Natural killer cell (primary cell): Measurements from ENCODE around the gene MYH15. TPM values are rescaled to one million over a fixed set of nuclear protein-coding genes. Genes with fewer than 3 reads are reported as not detected.

Source experiments
- ATAC-seq, 3 donors: fragments of 150-1000 bp in 2 of 3; fragments of 200-7000 bp in 1 of 3; cut with Tn5 transposase; 1 replicate in 1 of 3; 2 replicates in 2 of 3; pipeline ENCODE4 v1.10.0; 2021; ENCODE audit warnings: mild to moderate bottlenecking in 2 of 3, moderate library complexity in 2 of 3
- DNase-seq, 2 donors: peaks; one replicate each; pipeline versions ENCODE4 v3.0.0 to v3.0.0-alpha.2; 2013 to 2021; ENCODE audit warnings: mixed read lengths in 1 of 2
- H3K27ac ChIP-seq: one replicate; pipeline ENCODE4 v1.5.1; 2013; ENCODE audit warnings: mild to moderate bottlenecking, low read length
- H3K27me3 ChIP-seq: one replicate; pipeline ENCODE4 v1.6.1; 2013; ENCODE audit warnings: low read length; ENCODE audit not compliant: control insufficient read depth, insufficient read depth
- H3K36me3 ChIP-seq: one replicate; pipeline ENCODE4 v1.6.1; 2013; ENCODE audit warnings: low read length; ENCODE audit not compliant: control insufficient read depth, insufficient read depth
- H3K4me1 ChIP-seq: one replicate; pipeline ENCODE4 v1.6.1; 2013; ENCODE audit warnings: low read length; ENCODE audit not compliant: control insufficient read depth, insufficient read depth
- H3K4me3 ChIP-seq: one replicate; pipeline ENCODE4 v1.5.1; 2013; ENCODE audit warnings: low read length
- H3K9me3 ChIP-seq: one replicate; pipeline ENCODE4 v1.6.1; 2013; ENCODE audit warnings: low read length; ENCODE audit not compliant: control insufficient read depth, insufficient read depth
- H3K27ac Mint-ChIP-seq, 2 donors: one replicate each; pipeline ENCODE4 v1.8.0; 2022; ENCODE audit warnings: mild to moderate bottlenecking in 2 of 2, mixed read lengths in 2 of 2, moderate library complexity in 1 of 2
- H3K27me3 Mint-ChIP-seq, 2 donors: one replicate each; pipeline ENCODE4 v1.8.0; 2022; ENCODE audit warnings: low read depth in 2 of 2, mixed read lengths in 2 of 2
- H3K36me3 Mint-ChIP-seq: one replicate; pipeline ENCODE4 v1.8.0; 2022; ENCODE audit warnings: mixed read lengths
- H3K4me1 Mint-ChIP-seq, 2 donors: one replicate each; pipeline ENCODE4 v1.8.0; 2022; ENCODE audit warnings: mixed read lengths in 2 of 2
- H3K4me3 Mint-ChIP-seq: one replicate; pipeline ENCODE4 v1.8.0; 2022; ENCODE audit warnings: mild to moderate bottlenecking, moderate library complexity, mixed read lengths
- H3K9me3 Mint-ChIP-seq, 2 donors: one replicate each; pipeline ENCODE4 v1.8.0; 2022; ENCODE audit warnings: mixed read lengths in 2 of 2
- CTCF ChIP-seq: fragments of 200-600 bp; IDR thresholded peaks from one replicate; pipeline ENCODE4 v1.8.0; 2022; ENCODE audit warnings: antibody characterized with exemption
- WGBS: methylation state at CpG from one replicate; pipeline ENCODE4 v1.1.7; 2013; ENCODE audit warnings: missing lambda C conversion rate; ENCODE audit not compliant: insufficient coverage; 5-methylcytosine and 5-hydroxymethylcytosine counted together
- intact Hi-C: fragments of 100-400 bp; cut with micrococcal nuclease; formaldehyde crosslinking; loops from one replicate; pipeline ENCODE4 v1.14.2; 2022
- total RNA-seq, 4 donors: library from RNA; stranded (reverse); fragments of 120-200 nt in 1 of 4; gene quantifications; one replicate each; pipeline versions ENCODE4 v1.2.3 to v1.2.4, GENCODE V29; 2013 to 2022

The MYH15 gene
- total RNA-seq, 3 donors from 2014 or later (not counting 1 experiment from before 2014, with no cell fraction given): 0.05 TPM; not detected in 2

DNA sequence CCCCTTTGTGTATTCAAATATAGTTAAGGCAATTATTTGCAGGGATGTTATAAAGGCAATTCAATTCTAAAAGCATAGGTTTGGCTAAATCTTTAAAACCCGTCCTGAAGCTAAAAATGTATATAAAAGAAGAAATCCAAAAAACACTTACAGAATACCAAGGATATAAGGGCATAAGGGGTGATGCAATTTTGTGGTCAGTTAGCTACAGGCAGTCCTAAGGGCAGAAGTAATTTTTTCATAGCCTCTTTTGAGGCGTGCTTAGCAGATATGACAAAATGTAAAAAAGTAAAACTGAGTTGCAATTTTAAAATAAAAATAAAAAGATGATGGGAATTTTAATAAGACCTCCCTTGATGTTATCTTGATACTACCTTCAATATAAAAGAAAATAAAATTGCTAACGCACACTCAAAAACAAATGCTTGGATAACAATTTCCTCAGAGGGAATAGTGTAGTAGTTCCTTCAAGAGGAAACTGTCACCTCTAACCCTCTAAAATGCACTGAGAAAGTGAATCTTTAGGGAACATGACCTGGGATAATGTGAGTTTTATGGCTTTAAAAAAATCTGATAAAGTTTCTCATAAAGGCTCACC is 104.2 kb downstream of the MYH15 start:
- intact Hi-C loops: loop anchor here (1.0 to 10.0 kb wide), 6 partner anchors 253 to 1171 kb away; no protein-coding TSS in a partner anchor
- Mint-ChIP-seq H3K4me3 (no peak overlapping the region), H3K36me3 (no peaks in the 10 kb centered on the region), H3K27ac (no peak overlapping the region), H3K27me3 (peaks cover 0 to under 1% of the 10 kb centered on the region in 2 donors), H3K9me3 (no peaks in the 10 kb centered on the region), H3K4me1 (peaks cover 6% of the 10 kb centered on the region in 2 donors)
- 67% methylated on average over 1 of the region's 3 CpGs for WGBS
- H3K4me1 ChIP-seq: no peaks in the 10 kb centered on the region
- TF ChIP-seq CTCF: no peak
- H3K4me3 ChIP-seq: no peak overlapping the region
- ATAC-seq (peak in 2 of 3 donors; percentile 14 to 18), DNase-seq (no peak)
- no peak overlapping the region for H3K27ac ChIP-seq
- H3K9me3 ChIP-seq: no peaks in the 10 kb centered on the region
- H3K36me3 ChIP-seq: no peaks in the 10 kb centered on the region
- no peaks in the 10 kb centered on the region for H3K27me3 ChIP-seq

DNA sequence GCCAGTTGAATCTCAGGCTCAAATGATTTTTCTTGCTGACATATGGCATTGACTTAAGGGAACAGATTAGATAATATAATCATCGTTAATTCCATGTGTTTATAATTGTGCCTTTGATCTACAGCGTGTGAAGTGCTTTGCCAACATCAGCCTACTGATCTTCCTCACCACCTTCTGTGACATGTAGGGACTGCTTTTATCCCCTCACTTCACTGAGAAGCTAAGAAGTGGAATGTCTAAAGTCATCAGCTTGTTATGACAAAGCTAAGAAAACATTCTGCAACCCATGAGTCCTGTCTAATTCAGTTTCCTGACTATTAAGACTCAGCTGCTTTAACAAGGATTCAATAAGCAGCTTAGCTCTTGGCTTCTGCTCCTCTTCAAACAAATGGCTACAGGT is 106.0 kb downstream of the MYH15 start:
- ATAC-seq (no peak), DNase-seq (no peak)
- no peaks in the 10 kb centered on the region for H3K9me3 Mint-ChIP-seq
- H3K4me1 Mint-ChIP-seq: peaks cover 6% of the 10 kb centered on the region in 2 donors
- Histone ChIP-seq H3K36me3 (no peaks in the 10 kb centered on the region), H3K9me3 (no peaks in the 10 kb centered on the region), H3K27me3 (no peaks in the 10 kb centered on the region), H3K27ac (no peak overlapping the region), H3K4me1 (no peaks in the 10 kb centered on the region), H3K4me3 (no peak overlapping the region)
- H3K27me3 Mint-ChIP-seq: no peaks in the 10 kb centered on the region
- no peak overlapping the region for H3K27ac Mint-ChIP-seq
- WGBS: 92% methylated on average over 2 of the region's 2 CpGs
- H3K36me3 Mint-ChIP-seq: no peaks in the 10 kb centered on the region
- no peak for TF ChIP-seq CTCF
- no peak overlapping the region for H3K4me3 Mint-ChIP-seq
- intact Hi-C loops: loop anchor here (10.0 kb wide), 3 partner anchors 340 to 1170 kb away; no protein-coding TSS in a partner anchor

GRCh38 chr3:108403686-108404345 is 106.6 kb downstream of the MYH15 start:
- no peaks in the 10 kb centered on the region for H3K4me1 ChIP-seq
- no peaks in the 10 kb centered on the region for H3K27me3 Mint-ChIP-seq
- no peak for DNase-seq
- H3K27ac Mint-ChIP-seq: no peak overlapping the region
- H3K27ac ChIP-seq: no peak overlapping the region
- H3K4me3 ChIP-seq: no peak overlapping the region
- ATAC-seq: no peak
- intact Hi-C loops: loop anchor here (10.0 kb wide), 3 partner anchors 339 to 1169 kb away; no protein-coding TSS in a partner anchor
- no peaks in the 10 kb centered on the region for H3K36me3 Mint-ChIP-seq
- no peaks in the 10 kb centered on the region for H3K36me3 ChIP-seq
- peaks cover 6% of the 10 kb centered on the region in 2 donors for H3K4me1 Mint-ChIP-seq
- H3K9me3 ChIP-seq: no peaks in the 10 kb centered on the region
- no peak overlapping the region for H3K4me3 Mint-ChIP-seq
- no peaks in the 10 kb centered on the region for H3K9me3 Mint-ChIP-seq
- TF ChIP-seq CTCF: no peak
- H3K27me3 ChIP-seq: no peaks in the 10 kb centered on the region
- WGBS: 95% methylated on average over 3 of the region's 4 CpGs
